ENCODE results near the gene UXS1. TPM values are rescaled to one million over a fixed set of nuclear protein-coding genes. Genes with fewer than 3 reads are reported as not detected.

UXS1 gene
- total and polyA plus RNA-seq, 7 donors: 8.4 to 59.8 (median 21.3) TPM

GRCh38 chr2:106090916-106091618, 103.0 kb downstream of the UXS1 start:
- Histone ChIP-seq H3K36me3 (peaks cover 0 to 27% (median 2%) of the 10 kb centered on the region in 4 donors), H3K9me3 (no peaks in the 10 kb centered on the region), H3K27ac (no peak overlapping the region), H3K4me3 (no peak overlapping the region), H3K27me3 (no peaks in the 10 kb centered on the region), H3K4me1 (no peaks in the 10 kb centered on the region)
- intact Hi-C loops (cut with DNase I): no loop called here
- 96 to 97% methylated on average over 4 of the region's 4 CpGs for WGBS, 2 donors
- TF ChIP-seq POLR2AphosphoS5 (IDR thresholded peaks at IDR 0.05): no peak
- TF ChIP-seq EP300 (IDR thresholded peaks at IDR 0.05): no peak
- TF ChIP-seq CTCF (IDR thresholded peaks at IDR 0.05): no peak
- TF ChIP-seq POLR2A (IDR thresholded peaks at IDR 0.05): no peak
- no peak for DNase-seq

GRCh38 chr2:106089611-106090010, 104.5 kb downstream of the UXS1 start:
- no peak overlapping the region for H3K27ac ChIP-seq
- H3K36me3 ChIP-seq: peaks cover 0 to 21% (median 1%) of the 10 kb centered on the region in 4 donors
- no peaks in the 10 kb centered on the region for H3K9me3 ChIP-seq
- DNase-seq: no peak
- WGBS, 2 donors: 71 to 85% methylated on average over 1 of the region's 1 CpG
- intact Hi-C loops (cut with DNase I): loop anchor here (5.0 to 10.0 kb wide), 3 partner anchors 155 to 512 kb away; partner anchors contain the start of gene NCK2
- no peak for TF ChIP-seq POLR2AphosphoS5 (IDR thresholded peaks at IDR 0.05)
- no peak for TF ChIP-seq EP300 (IDR thresholded peaks at IDR 0.05)
- no peak for TF ChIP-seq POLR2A (IDR thresholded peaks at IDR 0.05)
- no peak for TF ChIP-seq CTCF (IDR thresholded peaks at IDR 0.05)
- H3K4me1 ChIP-seq: peaks cover 0 to 9% (median 6%) of the 10 kb centered on the region in 4 donors
- no peak overlapping the region for H3K4me3 ChIP-seq
- H3K27me3 ChIP-seq: no peaks in the 10 kb centered on the region

- TF ChIP-seq CTCF (IDR thresholded peaks at IDR 0.05): peak in 3 of 4 experiments; percentile 24 to 48 (median 48)
- no peak for TF ChIP-seq EP300 (IDR thresholded peaks at IDR 0.05)
- intact Hi-C loops (cut with DNase I): loop anchor here (5.0 to 10.0 kb wide), 3 partner anchors 151 to 508 kb away; partner anchors contain the start of gene NCK2
- Histone ChIP-seq H3K4me3 (no peak overlapping the region), H3K9me3 (no peaks in the 10 kb centered on the region), H3K27ac (peak overlapping the region in 2 of 4 donors; percentile 2 to 6), H3K36me3 (no peaks in the 10 kb centered on the region), H3K4me1 (peaks cover 0 to 9% (median 6%) of the 10 kb centered on the region in 4 donors), H3K27me3 (no peaks in the 10 kb centered on the region)
- no peak for DNase-seq
- WGBS, 2 donors: 22 to 39% methylated on average over 9 of the region's 9 CpGs
Observed at GRCh38 chr2:106085181-106085940, 108.7 kb downstream of the UXS1 start.

- Histone ChIP-seq H3K4me3 (no peak overlapping the region), H3K36me3 (no peaks in the 10 kb centered on the region), H3K4me1 (peaks cover 0 to 9% (median 6%) of the 10 kb centered on the region in 4 donors), H3K27me3 (no peaks in the 10 kb centered on the region), H3K9me3 (no peaks in the 10 kb centered on the region), H3K27ac (no peak overlapping the region)
- no peak for DNase-seq
- intact Hi-C loops (cut with DNase I): loop anchor here (10.0 kb wide), 1 partner anchor 146 kb away; no protein-coding TSS in a partner anchor
- TF ChIP-seq POLR2AphosphoS5 (IDR thresholded peaks at IDR 0.05) (no peak), POLR2A (IDR thresholded peaks at IDR 0.05) (no peak)
- 46 to 79% methylated on average over 6 of the region's 6 CpGs for WGBS, 2 donors
Observed at GRCh38 chr2:106080959-106081358, 113.1 kb downstream of the UXS1 start.

- intact Hi-C loops (cut with DNase I): no loop called here
- Histone ChIP-seq H3K27me3 (no peaks in the 10 kb centered on the region), H3K36me3 (no peaks in the 10 kb centered on the region), H3K4me1 (peaks cover 0 to 4% (median 0%) of the 10 kb centered on the region in 4 donors), H3K9me3 (no peaks in the 10 kb centered on the region), H3K4me3 (no peak overlapping the region), H3K27ac (no peak overlapping the region)
- WGBS, 2 donors: 72 to 91% methylated on average over 5 of the region's 5 CpGs
- no peak for DNase-seq
- TF ChIP-seq POLR2A (IDR thresholded peaks at IDR 0.05) (no peak), POLR2AphosphoS5 (IDR thresholded peaks at IDR 0.05) (no peak), CTCF (IDR thresholded peaks at IDR 0.05) (no peak), EP300 (IDR thresholded peaks at IDR 0.05) (no peak)
Observed at GRCh38 chr2:106078096-106078495, 116.0 kb downstream of the UXS1 start.

Measured in sigmoid colon (tissue), 7 donors.